ENCODE measurements around the gene RASSF8.

DNA sequence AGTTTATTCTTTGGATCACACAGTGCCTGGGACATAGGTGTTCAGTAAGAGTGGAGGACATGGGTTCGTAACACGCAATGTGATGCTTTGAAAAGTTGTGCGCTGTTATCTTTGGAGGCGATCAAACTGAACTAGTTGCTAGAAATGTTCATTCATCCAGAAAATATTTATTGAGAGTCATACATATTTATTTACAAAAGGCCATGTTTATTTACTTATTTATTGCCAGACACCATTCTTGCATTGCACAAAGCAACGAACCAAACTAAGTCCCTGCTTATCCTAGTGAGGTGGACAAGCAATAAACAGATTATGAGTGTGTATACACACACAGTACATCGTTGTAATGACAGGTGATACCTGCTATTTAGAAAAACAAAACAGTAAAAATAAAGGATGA, 153.8 kb downstream of the RASSF8 start:
- TF ChIP-seq, protein P1, sequence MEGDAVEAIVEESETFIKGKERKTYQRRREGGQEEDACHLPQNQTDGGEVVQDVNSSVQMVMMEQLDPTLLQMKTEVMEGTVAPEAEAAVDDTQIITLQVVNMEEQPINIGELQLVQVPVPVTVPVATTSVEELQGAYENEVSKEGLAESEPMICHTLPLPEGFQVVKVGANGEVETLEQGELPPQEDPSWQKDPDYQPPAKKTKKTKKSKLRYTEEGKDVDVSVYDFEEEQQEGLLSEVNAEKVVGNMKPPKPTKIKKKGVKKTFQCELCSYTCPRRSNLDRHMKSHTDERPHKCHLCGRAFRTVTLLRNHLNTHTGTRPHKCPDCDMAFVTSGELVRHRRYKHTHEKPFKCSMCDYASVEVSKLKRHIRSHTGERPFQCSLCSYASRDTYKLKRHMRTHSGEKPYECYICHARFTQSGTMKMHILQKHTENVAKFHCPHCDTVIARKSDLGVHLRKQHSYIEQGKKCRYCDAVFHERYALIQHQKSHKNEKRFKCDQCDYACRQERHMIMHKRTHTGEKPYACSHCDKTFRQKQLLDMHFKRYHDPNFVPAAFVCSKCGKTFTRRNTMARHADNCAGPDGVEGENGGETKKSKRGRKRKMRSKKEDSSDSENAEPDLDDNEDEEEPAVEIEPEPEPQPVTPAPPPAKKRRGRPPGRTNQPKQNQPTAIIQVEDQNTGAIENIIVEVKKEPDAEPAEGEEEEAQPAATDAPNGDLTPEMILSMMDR (IDR thresholded peaks at IDR 0.05) = no peak
- TF ChIP-seq EP300 (IDR thresholded peaks at IDR 0.05) (no peak), POLR2A (IDR thresholded peaks at IDR 0.05; ENCODE audit: low read depth) (no peak), POLR2AphosphoS5 (IDR thresholded peaks at IDR 0.05) (no peak)

Measured in esophagus muscularis mucosa (tissue), 4 donors.